Measurements from ENCODE around the gene LHFPL4. TPM values are rescaled to one million over a fixed set of nuclear protein-coding genes. Genes with fewer than 3 reads are reported as not detected.
A peak's percentile ranks its signal among the peaks of the same experiment; 100 is the strongest.
"Not testable (repeated sequence)": the region's sequence is repeated elsewhere in the genome, so short reads cannot be mapped to it uniquely, and the experiment has no call there.

LHFPL4 gene
- total RNA-seq (2014; rRNA removed; shearing (Covaris generic); ENCODE audit: low replicate concordance), result not detected in 2 replicates

- in situ Hi-C loops (cut with HindIII; ENCODE audit: low pct_unique_long_range_greater_than_20kb, low sequenced_read_pairs), result no loop called here
- no peak for DNase-seq (ENCODE audit: low read depth)
These were observed at the start of gene LHFPL4 for GRCh38 chr3:9553021-9553947. Gene LHFPL4, minus strand, starts transcription at chr3:9553822. Its CDS starts 1,143 bp downstream, at chr3:9552679.

GRCh38 chr3:9602620-9603019 lies 49.0 kb upstream of the LHFPL4 start:
- DNase-seq (ENCODE audit: low read depth), result no peak
- in situ Hi-C loops (cut with HindIII; ENCODE audit: low pct_unique_long_range_greater_than_20kb, low sequenced_read_pairs), result no loop called here

GRCh38 chr3:9601006-9601581 lies 47.5 kb upstream of the LHFPL4 start:
- in situ Hi-C loops (cut with HindIII; ENCODE audit: low pct_unique_long_range_greater_than_20kb, low sequenced_read_pairs); DNase-seq (ENCODE audit: low read depth): not testable (repeated sequence)

- in situ Hi-C loops (cut with HindIII; ENCODE audit: low pct_unique_long_range_greater_than_20kb, low sequenced_read_pairs), result no loop called here
- DNase-seq (ENCODE audit: low read depth), result no peak
These were observed 47.0 kb upstream of the LHFPL4 start for GRCh38 chr3:9600597-9600996.

- no peak for DNase-seq (ENCODE audit: low read depth)
- in situ Hi-C loops (cut with HindIII; ENCODE audit: low pct_unique_long_range_greater_than_20kb, low sequenced_read_pairs), result no loop called here
These were observed 45.3 kb upstream of the LHFPL4 start for GRCh38 chr3:9598783-9599387.

GRCh38 chr3:9595877-9596276 lies 42.3 kb upstream of the LHFPL4 start:
- in situ Hi-C loops (cut with HindIII; ENCODE audit: low pct_unique_long_range_greater_than_20kb, low sequenced_read_pairs), result no loop called here
- DNase-seq (ENCODE audit: low read depth), result no peak

- DNase-seq (ENCODE audit: low read depth); in situ Hi-C loops (cut with HindIII; ENCODE audit: low pct_unique_long_range_greater_than_20kb, low sequenced_read_pairs): not testable (repeated sequence)
These were observed 38.2 kb upstream of the LHFPL4 start for GRCh38 chr3:9591781-9592180.

- no peak for DNase-seq (ENCODE audit: low read depth)
- in situ Hi-C loops (cut with HindIII; ENCODE audit: low pct_unique_long_range_greater_than_20kb, low sequenced_read_pairs), result no loop called here
These were observed 36.7 kb upstream of the LHFPL4 start for GRCh38 chr3:9590282-9590791.

- no peak for DNase-seq (ENCODE audit: low read depth)
- in situ Hi-C loops (cut with HindIII; ENCODE audit: low pct_unique_long_range_greater_than_20kb, low sequenced_read_pairs), result no loop called here
These were observed 30.2 kb upstream of the LHFPL4 start for GRCh38 chr3:9583792-9584191.

GRCh38 chr3:9583371-9583770 lies 29.7 kb upstream of the LHFPL4 start:
- no peak for DNase-seq (ENCODE audit: low read depth)
- in situ Hi-C loops (cut with HindIII; ENCODE audit: low pct_unique_long_range_greater_than_20kb, low sequenced_read_pairs), result no loop called here

- no peak for DNase-seq (ENCODE audit: low read depth)
- in situ Hi-C loops (cut with HindIII; ENCODE audit: low pct_unique_long_range_greater_than_20kb, low sequenced_read_pairs), result no loop called here
These were observed 28.7 kb upstream of the LHFPL4 start for GRCh38 chr3:9582332-9582731.

GRCh38 chr3:9581742-9582141 lies 28.1 kb upstream of the LHFPL4 start:
- in situ Hi-C loops (cut with HindIII; ENCODE audit: low pct_unique_long_range_greater_than_20kb, low sequenced_read_pairs), result no loop called here
- DNase-seq (ENCODE audit: low read depth), result no peak

GRCh38 chr3:9569054-9569453 lies 15.4 kb upstream of the LHFPL4 start:
- no peak for DNase-seq (ENCODE audit: low read depth)
- in situ Hi-C loops (cut with HindIII; ENCODE audit: low pct_unique_long_range_greater_than_20kb, low sequenced_read_pairs), result no loop called here

- no peak for DNase-seq (ENCODE audit: low read depth)
- in situ Hi-C loops (cut with HindIII; ENCODE audit: low pct_unique_long_range_greater_than_20kb, low sequenced_read_pairs), result no loop called here
These were observed 11.7 kb upstream of the LHFPL4 start for GRCh38 chr3:9565316-9565715.

GRCh38 chr3:9563851-9564250 lies 10.2 kb upstream of the LHFPL4 start:
- no peak for DNase-seq (ENCODE audit: low read depth)
- in situ Hi-C loops (cut with HindIII; ENCODE audit: low pct_unique_long_range_greater_than_20kb, low sequenced_read_pairs), result no loop called here

GRCh38 chr3:9560056-9560455 lies 6.4 kb upstream of the LHFPL4 start:
- DNase-seq (ENCODE audit: low read depth); in situ Hi-C loops (cut with HindIII; ENCODE audit: low pct_unique_long_range_greater_than_20kb, low sequenced_read_pairs): not testable (repeated sequence)

GRCh38 chr3:9553948-9554513 lies 409 bp upstream of the LHFPL4 start:
- in situ Hi-C loops (cut with HindIII; ENCODE audit: low pct_unique_long_range_greater_than_20kb, low sequenced_read_pairs), result no loop called here
- DNase-seq (ENCODE audit: low read depth), result no peak

- peak; percentile 52 for DNase-seq (ENCODE audit: low read depth)
These were observed 1.2 kb downstream of the LHFPL4 start for GRCh38 chr3:9552252-9552999.

More at GRCh38 chr3:9552252-9552999, 1.2 kb downstream of the LHFPL4 start:
- in situ Hi-C loops (cut with HindIII; ENCODE audit: low pct_unique_long_range_greater_than_20kb, low sequenced_read_pairs), result no loop called here
